K562 (cell line): ENCODE results near the gene TMEM116.

Experiments used
- ATF1 ChIP-seq, 2 experiments: fragments of 450-650 bp in 1 of 2; IDR thresholded peaks; 2 replicates each; pipeline ENCODE4 v1.6.1; 2016; ENCODE audit warnings: missing compliant biosample characterization in 1 of 2, missing genetic modification characterization in 1 of 2
- ETV5 ChIP-seq: sonication (generic); formaldehyde crosslinking; IDR thresholded peaks from 2 replicates; pipeline ENCODE4 v1.4.0; 2020; ENCODE audit warnings: low read depth, mild to moderate bottlenecking, missing genetic modification reagents
- ILF3 ChIP-seq: fragments of 450-650 bp; IDR thresholded peaks from 2 replicates; pipeline ENCODE4 v1.6.1; 2018; ENCODE audit warnings: antibody characterized with exemption, mild to moderate bottlenecking, moderate library complexity, borderline replicate concordance
- KHSRP ChIP-seq: fragments of 450-650 bp; IDR thresholded peaks from 2 replicates; pipeline ENCODE4 v1.6.1; 2017
- RAD21 ChIP-seq, 2 experiments: fragments of 250-450 bp in 1 of 2; fragments of 450-650 bp in 1 of 2; sonication (Bioruptor Pico) in 1 of 2; formaldehyde crosslinking in 1 of 2; IDR thresholded peaks in 1 of 2; conservative IDR thresholded peaks in 1 of 2; 2 replicates each; pipeline versions ENCODE4 v1.4.0 to v1.8.0; 2020 to 2022; ENCODE audit warnings: mild to moderate bottlenecking in 2 of 2, moderate library complexity in 1 of 2
- ZEB2 ChIP-seq: fragments of 450-650 bp; IDR thresholded peaks from 2 replicates; pipeline ENCODE4 v1.6.1; 2016
- ZNF121 ChIP-seq: sonication (generic); formaldehyde crosslinking; conservative IDR thresholded peaks from 2 replicates; pipeline ENCODE4 v1.8.0; 2022; ENCODE audit warnings: missing genetic modification reagents
- TF ChIP-seq, protein P1 (sequence below), 3 experiments: IDR thresholded peaks in 2 of 3; conservative IDR thresholded peaks in 1 of 3; 2 replicates each; pipeline ENCODE4 v1.5.1; 2011 to 2012; ENCODE audit warnings: low read length in 3 of 3, mild to moderate bottlenecking in 3 of 3, control low read depth in 2 of 3, improper control_type of control experiment in 1 of 3, inconsistent platforms in 1 of 3, low read depth in 1 of 3, mixed read lengths in 1 of 3, moderate library complexity in 1 of 3; ENCODE audit not compliant: insufficient read depth in 2 of 3

DNA sequence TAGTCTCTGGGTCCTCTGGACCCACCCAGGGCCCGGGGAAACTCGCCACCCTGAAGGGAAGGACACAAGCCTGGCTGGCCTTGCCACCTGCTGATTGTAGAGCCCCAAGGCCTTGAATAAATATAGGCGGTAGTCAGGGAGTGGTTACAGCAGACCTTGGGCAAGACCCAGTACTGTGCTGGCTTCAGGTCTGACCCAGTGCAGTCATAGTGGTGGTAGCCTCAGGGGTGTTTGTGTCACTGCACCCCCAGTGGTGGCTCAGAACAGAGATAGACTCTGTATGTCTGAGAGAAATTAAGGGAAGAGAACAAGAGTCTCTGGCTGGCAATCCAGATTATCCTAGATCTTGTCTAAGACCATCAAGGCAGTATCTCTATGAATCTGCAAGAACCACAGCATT lies 107.5 kb downstream of the TMEM116 start:
- TF ChIP-seq RAD21 (CRISPR knock-in tag; conservative IDR thresholded peaks at IDR 0.05 in 1 of 2, IDR thresholded peaks at IDR 0.05 in 1 of 2) (no peak), ETV5 (CRISPR knock-in tag) (no peak), ZEB2 (no peak), ILF3 (no peak), KHSRP (no peak), ATF1 (CRISPR knock-in tag; IDR thresholded peaks at IDR 0.05) (no peak), ATF1 (tag; IDR thresholded peaks at IDR 0.05) (no peak), ZNF121 (CRISPR knock-in tag) (no peak)
- TF ChIP-seq, protein P1, sequence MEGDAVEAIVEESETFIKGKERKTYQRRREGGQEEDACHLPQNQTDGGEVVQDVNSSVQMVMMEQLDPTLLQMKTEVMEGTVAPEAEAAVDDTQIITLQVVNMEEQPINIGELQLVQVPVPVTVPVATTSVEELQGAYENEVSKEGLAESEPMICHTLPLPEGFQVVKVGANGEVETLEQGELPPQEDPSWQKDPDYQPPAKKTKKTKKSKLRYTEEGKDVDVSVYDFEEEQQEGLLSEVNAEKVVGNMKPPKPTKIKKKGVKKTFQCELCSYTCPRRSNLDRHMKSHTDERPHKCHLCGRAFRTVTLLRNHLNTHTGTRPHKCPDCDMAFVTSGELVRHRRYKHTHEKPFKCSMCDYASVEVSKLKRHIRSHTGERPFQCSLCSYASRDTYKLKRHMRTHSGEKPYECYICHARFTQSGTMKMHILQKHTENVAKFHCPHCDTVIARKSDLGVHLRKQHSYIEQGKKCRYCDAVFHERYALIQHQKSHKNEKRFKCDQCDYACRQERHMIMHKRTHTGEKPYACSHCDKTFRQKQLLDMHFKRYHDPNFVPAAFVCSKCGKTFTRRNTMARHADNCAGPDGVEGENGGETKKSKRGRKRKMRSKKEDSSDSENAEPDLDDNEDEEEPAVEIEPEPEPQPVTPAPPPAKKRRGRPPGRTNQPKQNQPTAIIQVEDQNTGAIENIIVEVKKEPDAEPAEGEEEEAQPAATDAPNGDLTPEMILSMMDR (IDR thresholded peaks at IDR 0.05 in 2 of 3, conservative IDR thresholded peaks at IDR 0.05 in 1 of 3; ENCODE audit: insufficient read depth in 2 of 3, low read depth in 1 of 3, low read length in 3 of 3) = no peak
